Panc1 (cell line): ENCODE data around the gene COG8. TPM values are rescaled to one million over a fixed set of nuclear protein-coding genes. Genes with fewer than 3 reads are reported as not detected.

Experiments
- ATAC-seq: fragments of 200-7000 bp; cut with Tn5 transposase; 2 replicates; pipeline ENCODE4 v1.9.1; 2020; ENCODE audit warnings: mild to moderate bottlenecking, moderate library complexity
- BruUV-seq: library from RNA; stranded (reverse); fragments of 400-500 nt; replicated peaks from 2 replicates; lab custom pipeline; 2021; lab: Mats Ljungman, UMichigan
- CTCF ChIA-PET: fragments of 300-600 bp; sonication (Branson Sonifier 250); formaldehyde crosslinking; loops from one replicate; lab custom pipeline; 2022; ENCODE audit warnings: antibody characterized with exemption; lab: Charles Lee
- POLR2A ChIA-PET: fragments of 300-600 bp; sonication (Branson Sonifier 250); formaldehyde crosslinking; loops from one replicate; lab custom pipeline; 2022; ENCODE audit warnings: antibody characterized with exemption; lab: Charles Lee
- DNase-seq: peaks from one replicate; pipeline ENCODE4 v3.0.0-alpha.2; 2010; ENCODE audit warnings: low read depth, low spot score
- H3K27ac ChIP-seq: 2 replicates; pipeline ENCODE4 v1.5.1; 2011; ENCODE audit warnings: mild to moderate bottlenecking, low read length, inconsistent platforms
- H3K27me3 ChIP-seq: fragments of 200-500 bp; sonication (Bioruptor generic); 2 replicates; pipeline ENCODE4 v1.6.0; 2014; ENCODE audit warnings: low read length, inconsistent platforms; ENCODE audit not compliant: control insufficient read depth, insufficient read depth
- H3K36me3 ChIP-seq: fragments of 200-500 bp; sonication (Bioruptor generic); 2 replicates; pipeline ENCODE4 v1.5.1; 2014; ENCODE audit warnings: inconsistent platforms, mild to moderate bottlenecking, low read length, moderate library complexity; ENCODE audit not compliant: control insufficient read depth, insufficient read depth
- H3K4me1 ChIP-seq: 2 replicates; pipeline ENCODE4 v1.5.1; 2011; ENCODE audit warnings: inconsistent platforms, mild to moderate bottlenecking, low read length, moderate library complexity; ENCODE audit not compliant: control insufficient read depth, insufficient read depth
- H3K4me3 ChIP-seq, 2 experiments: 2 replicates each; pipeline ENCODE4 v1.5.1; 2011 to 2012; ENCODE audit warnings: low read depth in 2 of 2, low read length in 2 of 2, mild to moderate bottlenecking in 2 of 2, inconsistent platforms in 1 of 2, moderate library complexity in 1 of 2
- H3K9me3 ChIP-seq: fragments of 200-500 bp; sonication (Bioruptor generic); 2 replicates; pipeline ENCODE4 v1.5.1; 2014; ENCODE audit warnings: low read depth, mild to moderate bottlenecking, inconsistent platforms, low read length, moderate library complexity; ENCODE audit not compliant: control insufficient read depth, insufficient read depth
- POLR2AphosphoS5 ChIP-seq: IDR thresholded peaks from 2 replicates; pipeline ENCODE4 v1.6.1; 2012; ENCODE audit warnings: mild to moderate bottlenecking, low read depth, low read length, moderate library complexity
- SIN3A ChIP-seq: IDR thresholded peaks from 2 replicates; pipeline ENCODE4 v1.6.1; 2012; ENCODE audit warnings: low read depth, mild to moderate bottlenecking, low read length, moderate library complexity, borderline replicate concordance; ENCODE audit not compliant: insufficient read depth
- TCF7L2 ChIP-seq: IDR thresholded peaks from 2 replicates; pipeline ENCODE4 v1.6.1; 2011; ENCODE audit warnings: mild to moderate bottlenecking, low read depth, low read length, inconsistent platforms
- in situ Hi-C: cut with HindIII; loops from 2 replicates; pipeline ENCODE4 v1.10.0; 2016; ENCODE audit warnings: low sequenced_read_pairs, low pct_unique_long_range_greater_than_20kb
- intact Hi-C: fragments of 100-400 bp; cut with micrococcal nuclease; formaldehyde crosslinking; loops from one replicate; pipeline ENCODE4 v1.10.0; 2022; ENCODE audit not compliant: unreplicated experiment
- total RNA-seq: library from RNA; stranded (reverse); gene quantifications from one replicate; pipeline ENCODE4 v1.2.1, GENCODE V29; 2021; ENCODE audit not compliant: unreplicated experiment
- TF ChIP-seq, protein P1 (sequence below), 2 experiments: IDR thresholded peaks; 2 replicates each; pipeline ENCODE4 v1.6.1; 2011 to 2012; ENCODE audit warnings: low read depth in 2 of 2, control low read depth in 1 of 2, low read length in 1 of 2, mild to moderate bottlenecking in 1 of 2, moderate library complexity in 1 of 2; ENCODE audit not compliant: insufficient read depth in 1 of 2
- TF ChIP-seq, protein P2 (sequence below): fragments of 450-650 bp; IDR thresholded peaks from 2 replicates; pipeline ENCODE4 v1.5.1; 2017; ENCODE audit warnings: mild to moderate bottlenecking

The COG8 gene
- total RNA-seq, 1 experiment from 2014 or later, result 30.5 TPM

DNA sequence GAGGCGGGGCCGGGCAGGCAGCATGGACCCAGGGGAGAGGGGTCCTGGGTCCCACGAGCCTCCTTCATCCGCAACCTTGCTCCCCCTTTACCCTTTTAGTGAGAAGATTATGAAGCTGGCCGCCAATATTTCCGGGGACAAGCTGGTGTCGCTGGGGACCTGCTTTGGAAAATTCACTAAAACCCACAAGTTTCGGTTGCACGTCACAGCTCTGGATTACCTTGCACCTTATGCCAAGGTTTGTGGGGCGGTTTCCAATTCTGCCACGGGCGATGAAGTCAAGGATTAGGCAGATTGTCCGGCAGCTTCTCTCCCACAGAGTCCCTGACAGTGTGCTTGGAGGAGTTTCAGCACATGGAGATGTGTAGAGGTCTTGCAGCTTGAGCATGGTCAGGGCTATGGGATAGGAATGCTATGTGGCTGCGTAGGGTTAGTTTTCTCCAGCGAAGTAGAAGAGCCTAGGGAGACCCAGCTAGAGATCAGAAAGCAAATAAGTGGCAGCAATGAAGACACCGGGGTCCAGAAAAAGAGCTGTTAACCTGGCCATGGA, 806 bp upstream of the COG8 start:
- H3K4me3 ChIP-seq, result peak overlapping the region; percentile 93 to 95
- ATAC-seq, result no peak

DNA sequence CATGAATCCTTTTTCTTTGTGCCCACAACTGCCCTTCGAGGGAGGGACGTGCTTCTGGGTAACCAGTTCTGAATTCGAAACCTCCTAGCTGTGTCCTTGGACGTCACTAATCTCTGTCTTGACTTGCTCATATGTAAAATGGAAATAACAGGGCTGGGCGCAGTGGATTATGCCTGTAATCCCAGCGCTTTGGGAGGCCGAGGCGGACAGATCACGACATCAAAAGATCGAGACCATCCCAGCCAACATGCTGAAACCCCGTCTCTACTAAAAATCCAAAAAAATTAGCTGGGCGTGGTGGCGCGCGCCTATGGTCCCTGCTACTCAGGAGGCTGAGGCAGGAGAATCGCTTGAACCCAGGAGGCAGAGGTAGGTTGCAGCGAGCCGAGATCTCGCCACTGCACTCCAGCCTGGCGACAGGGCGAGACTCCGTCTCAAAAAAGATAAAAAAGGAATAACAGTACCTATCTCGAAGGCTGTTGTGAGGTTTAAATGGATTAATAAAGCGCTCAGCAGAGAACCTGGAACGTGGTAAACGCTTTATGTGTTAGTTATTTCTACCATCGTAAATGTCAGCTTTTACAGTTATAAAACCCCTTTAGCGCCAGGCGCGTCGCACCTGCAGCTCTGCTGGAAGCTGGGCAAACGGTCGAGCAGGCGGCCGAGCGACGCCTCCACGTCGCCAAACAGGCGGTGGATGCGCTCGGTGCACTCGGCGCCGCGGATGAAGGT, 641 bp downstream of the COG8 start:
- Histone ChIP-seq H3K4me1 (peaks cover 17% of the 10 kb centered on the region; the same call in 1 of the 2 replicates), H3K27me3 (no peaks in the 10 kb centered on the region), H3K9me3 (no peaks in the 10 kb centered on the region), H3K36me3 (peaks cover 21% of the 10 kb centered on the region), H3K27ac (peak overlapping the region; percentile 93), H3K4me3 (peak overlapping the region; percentile 93 to 95)
- DNase-seq, result no peak
- intact Hi-C loops, result no loop called here
- ChIA-PET CTCF (interaction anchor here (0.6 kb wide), 1 partner anchor 387 kb away, joined by 3 read pairs; no protein-coding TSS in a partner anchor), POLR2A (interaction anchor here (0.6 kb wide), 1 partner anchor 175 kb away, joined by 3 read pairs; no protein-coding TSS in a partner anchor)
- in situ Hi-C loops, result no loop called here
- TSS peak; percentile 81 for BruUV-seq
- peak; percentile 22; the same call in 1 of the 2 replicates for ATAC-seq
- TF ChIP-seq TCF7L2, result no peak
- TF ChIP-seq SIN3A, result no peak
- TF ChIP-seq, protein P1, sequence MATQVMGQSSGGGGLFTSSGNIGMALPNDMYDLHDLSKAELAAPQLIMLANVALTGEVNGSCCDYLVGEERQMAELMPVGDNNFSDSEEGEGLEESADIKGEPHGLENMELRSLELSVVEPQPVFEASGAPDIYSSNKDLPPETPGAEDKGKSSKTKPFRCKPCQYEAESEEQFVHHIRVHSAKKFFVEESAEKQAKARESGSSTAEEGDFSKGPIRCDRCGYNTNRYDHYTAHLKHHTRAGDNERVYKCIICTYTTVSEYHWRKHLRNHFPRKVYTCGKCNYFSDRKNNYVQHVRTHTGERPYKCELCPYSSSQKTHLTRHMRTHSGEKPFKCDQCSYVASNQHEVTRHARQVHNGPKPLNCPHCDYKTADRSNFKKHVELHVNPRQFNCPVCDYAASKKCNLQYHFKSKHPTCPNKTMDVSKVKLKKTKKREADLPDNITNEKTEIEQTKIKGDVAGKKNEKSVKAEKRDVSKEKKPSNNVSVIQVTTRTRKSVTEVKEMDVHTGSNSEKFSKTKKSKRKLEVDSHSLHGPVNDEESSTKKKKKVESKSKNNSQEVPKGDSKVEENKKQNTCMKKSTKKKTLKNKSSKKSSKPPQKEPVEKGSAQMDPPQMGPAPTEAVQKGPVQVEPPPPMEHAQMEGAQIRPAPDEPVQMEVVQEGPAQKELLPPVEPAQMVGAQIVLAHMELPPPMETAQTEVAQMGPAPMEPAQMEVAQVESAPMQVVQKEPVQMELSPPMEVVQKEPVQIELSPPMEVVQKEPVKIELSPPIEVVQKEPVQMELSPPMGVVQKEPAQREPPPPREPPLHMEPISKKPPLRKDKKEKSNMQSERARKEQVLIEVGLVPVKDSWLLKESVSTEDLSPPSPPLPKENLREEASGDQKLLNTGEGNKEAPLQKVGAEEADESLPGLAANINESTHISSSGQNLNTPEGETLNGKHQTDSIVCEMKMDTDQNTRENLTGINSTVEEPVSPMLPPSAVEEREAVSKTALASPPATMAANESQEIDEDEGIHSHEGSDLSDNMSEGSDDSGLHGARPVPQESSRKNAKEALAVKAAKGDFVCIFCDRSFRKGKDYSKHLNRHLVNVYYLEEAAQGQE (IDR thresholded peaks at IDR 0.05; ENCODE audit: insufficient read depth in 1 of 2, low read depth in 2 of 2, low read length in 1 of 2), result no peak
- TF ChIP-seq POLR2AphosphoS5, result no peak
- TF ChIP-seq, protein P2, sequence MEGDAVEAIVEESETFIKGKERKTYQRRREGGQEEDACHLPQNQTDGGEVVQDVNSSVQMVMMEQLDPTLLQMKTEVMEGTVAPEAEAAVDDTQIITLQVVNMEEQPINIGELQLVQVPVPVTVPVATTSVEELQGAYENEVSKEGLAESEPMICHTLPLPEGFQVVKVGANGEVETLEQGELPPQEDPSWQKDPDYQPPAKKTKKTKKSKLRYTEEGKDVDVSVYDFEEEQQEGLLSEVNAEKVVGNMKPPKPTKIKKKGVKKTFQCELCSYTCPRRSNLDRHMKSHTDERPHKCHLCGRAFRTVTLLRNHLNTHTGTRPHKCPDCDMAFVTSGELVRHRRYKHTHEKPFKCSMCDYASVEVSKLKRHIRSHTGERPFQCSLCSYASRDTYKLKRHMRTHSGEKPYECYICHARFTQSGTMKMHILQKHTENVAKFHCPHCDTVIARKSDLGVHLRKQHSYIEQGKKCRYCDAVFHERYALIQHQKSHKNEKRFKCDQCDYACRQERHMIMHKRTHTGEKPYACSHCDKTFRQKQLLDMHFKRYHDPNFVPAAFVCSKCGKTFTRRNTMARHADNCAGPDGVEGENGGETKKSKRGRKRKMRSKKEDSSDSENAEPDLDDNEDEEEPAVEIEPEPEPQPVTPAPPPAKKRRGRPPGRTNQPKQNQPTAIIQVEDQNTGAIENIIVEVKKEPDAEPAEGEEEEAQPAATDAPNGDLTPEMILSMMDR, result no peak

More for the DNA sequence above, 806 bp upstream of the COG8 start:
- ChIA-PET POLR2A (interaction anchor here (0.5 kb wide), 1 partner anchor 232 kb away, joined by 5 read pairs; no protein-coding TSS in a partner anchor), CTCF (no interaction called here)
- peaks cover 17% of the 10 kb centered on the region; the same call in 1 of the 2 replicates for H3K4me1 ChIP-seq
- in situ Hi-C loops, result no loop called here
- TF ChIP-seq, protein P2, result no peak
- no peak for TF ChIP-seq SIN3A
- TF ChIP-seq POLR2AphosphoS5, result no peak
- TF ChIP-seq, protein P1 (IDR thresholded peaks at IDR 0.05; ENCODE audit: insufficient read depth in 1 of 2, low read depth in 2 of 2, low read length in 1 of 2), result no peak
- no peak for TF ChIP-seq TCF7L2
- BruUV-seq, result no TSS peak
- no peaks in the 10 kb centered on the region for H3K27me3 ChIP-seq
- H3K27ac ChIP-seq, result peak overlapping the region; percentile 93
- DNase-seq, result no peak
- peaks cover 19% of the 10 kb centered on the region for H3K36me3 ChIP-seq
- no peaks in the 10 kb centered on the region for H3K9me3 ChIP-seq
- intact Hi-C loops, result no loop called here
